ENCODE results near the gene HAUS1. TPM values are rescaled to one million over a fixed set of nuclear protein-coding genes. Genes with fewer than 3 reads are reported as not detected.
"Not testable (repeated sequence)": the region's sequence is repeated elsewhere in the genome, so short reads cannot be mapped to it uniquely, and the experiment has no call there.

The HAUS1 gene
- total RNA-seq, 1 experiment from 2014 or later, result 97.4 TPM

GRCh38 chr18:46071653-46072375 is 32.4 kb upstream of the HAUS1 start, which contains the start of gene PSTPIP2:
Gene PSTPIP2 (minus strand): TSS chr18:46072260. CDS start chr18:46072188, 72 bp downstream.
- H3K4me3 ChIP-seq, result peak within 1 kb of the TSS; percentile 66
- H3K4me1 ChIP-seq (replicated peaks), result peaks cover 15% of the 10 kb centered on the region
- peaks cover 4% of the 10 kb centered on the region; the same call in 1 of the 2 replicates for H3K36me3 ChIP-seq
- DNase-seq (ENCODE audit: low read depth in 1 of 2, low spot score in 2 of 2), result peak; percentile 45 to 71
- no peaks in the 10 kb centered on the region for H3K9me3 ChIP-seq (replicated peaks)
- no peaks in the 10 kb centered on the region for H3K27me3 ChIP-seq (replicated peaks)
- H3K27ac ChIP-seq, result no peak within 1 kb of the TSS

- no peak for DNase-seq (ENCODE audit: low read depth in 1 of 2, low spot score in 2 of 2)
- peak overlapping the region; percentile 66 for H3K4me3 ChIP-seq
- H3K27ac ChIP-seq, result no peak overlapping the region
- H3K4me1 ChIP-seq (replicated peaks), result peaks cover 15% of the 10 kb centered on the region
- no peaks in the 10 kb centered on the region for H3K27me3 ChIP-seq (replicated peaks)
- no peaks in the 10 kb centered on the region for H3K9me3 ChIP-seq (replicated peaks)
- H3K36me3 ChIP-seq, result peaks cover 9% of the 10 kb centered on the region
Measured at GRCh38 chr18:46072376-46072867, 31.8 kb upstream of the HAUS1 start.

DNA sequence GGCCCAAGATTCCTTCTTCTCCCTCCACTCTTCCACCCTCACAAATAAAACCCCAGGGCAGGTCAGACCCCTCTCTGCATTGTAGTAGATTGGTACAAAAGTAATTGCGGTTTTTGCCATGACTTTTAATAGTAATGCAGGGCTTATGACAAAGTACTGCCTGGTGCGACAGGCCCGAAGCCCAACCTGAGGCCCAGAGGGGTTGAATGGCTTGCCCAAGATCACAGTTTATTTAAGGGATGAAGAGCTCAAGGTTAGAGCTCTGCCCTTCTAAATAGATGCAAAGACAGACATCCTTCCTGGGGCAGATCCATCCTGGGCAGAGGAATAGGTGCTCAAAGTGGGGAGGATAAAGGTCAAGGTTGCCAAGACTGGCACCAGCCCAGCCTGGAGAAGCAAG is 31.2 kb upstream of the HAUS1 start:
- Histone ChIP-seq H3K36me3 (peaks cover 14% of the 10 kb centered on the region), H3K27me3 (replicated peaks) (no peaks in the 10 kb centered on the region), H3K4me3 (no peak overlapping the region), H3K9me3 (replicated peaks) (no peaks in the 10 kb centered on the region), H3K4me1 (replicated peaks) (peaks cover 15% of the 10 kb centered on the region), H3K27ac (no peak overlapping the region)
- no peak for DNase-seq (ENCODE audit: low read depth in 1 of 2, low spot score in 2 of 2)

DNA sequence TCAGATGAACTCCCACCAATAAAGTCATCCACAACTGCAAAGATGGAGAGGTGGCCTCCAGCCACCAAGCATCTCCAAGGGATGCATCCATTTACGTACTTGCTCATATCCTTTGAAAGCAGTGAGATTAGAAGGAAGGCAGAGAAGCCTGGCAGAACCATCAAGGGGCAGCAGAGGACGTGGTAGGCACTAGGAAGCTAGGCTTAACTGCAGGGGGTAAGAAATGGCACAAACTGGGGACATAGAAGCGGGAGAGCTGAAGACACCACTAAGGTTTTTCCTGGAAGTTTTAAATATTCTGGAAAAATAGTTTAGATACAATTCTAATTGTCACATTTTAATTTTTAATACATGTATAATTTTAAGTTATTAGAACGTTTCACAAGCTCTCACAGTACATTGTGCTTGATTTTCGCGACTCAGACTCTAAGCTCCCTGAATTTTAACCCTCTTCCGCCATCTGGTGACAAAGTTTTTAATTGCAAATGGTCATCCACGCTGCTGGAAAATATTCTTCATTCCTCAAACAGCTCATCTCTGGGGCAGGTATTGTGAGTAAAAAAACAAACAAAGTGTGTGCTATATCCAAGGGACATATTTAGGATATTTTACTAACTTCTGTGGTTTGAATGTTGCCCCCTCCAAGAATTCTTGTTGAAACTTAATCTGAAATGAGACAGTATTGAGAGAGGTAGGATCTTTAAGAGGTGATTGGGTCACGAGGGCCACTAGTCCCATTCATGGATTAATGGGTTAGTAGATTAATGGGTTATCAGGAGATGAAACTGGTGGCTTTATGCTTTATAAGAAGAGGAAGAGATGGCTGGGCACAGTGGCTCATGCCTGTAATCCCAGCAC is 30.5 kb upstream of the HAUS1 start:
- Histone ChIP-seq H3K4me1 (replicated peaks) (peaks cover 15% of the 10 kb centered on the region), H3K4me3 (no peak overlapping the region), H3K27ac (no peak overlapping the region), H3K27me3 (replicated peaks) (no peaks in the 10 kb centered on the region), H3K9me3 (replicated peaks) (no peaks in the 10 kb centered on the region), H3K36me3 (peaks cover 22% of the 10 kb centered on the region)
- DNase-seq (ENCODE audit: low read depth in 1 of 2, low spot score in 2 of 2), result peak in 1 of 2 experiments; percentile 67

DNA sequence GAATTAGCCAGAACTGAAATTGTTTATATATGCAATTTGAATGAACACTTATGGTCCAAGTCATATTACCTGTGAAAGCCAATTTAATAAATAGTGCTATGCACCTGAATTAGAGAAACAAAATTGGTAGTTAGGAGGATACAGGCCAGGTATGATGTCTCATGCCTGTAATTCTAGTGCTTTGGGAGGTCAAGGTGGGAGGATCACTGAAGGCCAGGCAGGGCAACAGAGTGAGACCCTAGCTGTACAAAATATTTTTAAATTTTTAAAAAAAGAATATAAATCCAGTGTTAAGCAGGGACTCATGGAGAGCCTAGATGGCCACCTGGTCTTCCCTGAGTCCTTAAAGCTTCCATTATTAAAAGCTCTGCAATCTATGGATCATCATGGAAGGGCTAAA is 24.8 kb upstream of the HAUS1 start:
- no peak for DNase-seq (ENCODE audit: low read depth in 1 of 2, low spot score in 2 of 2)
- Histone ChIP-seq H3K36me3 (peaks cover 68% of the 10 kb centered on the region), H3K27ac (no peak overlapping the region), H3K27me3 (replicated peaks) (no peaks in the 10 kb centered on the region), H3K9me3 (replicated peaks) (no peaks in the 10 kb centered on the region), H3K4me1 (replicated peaks) (no peaks in the 10 kb centered on the region), H3K4me3 (no peak overlapping the region)

DNA sequence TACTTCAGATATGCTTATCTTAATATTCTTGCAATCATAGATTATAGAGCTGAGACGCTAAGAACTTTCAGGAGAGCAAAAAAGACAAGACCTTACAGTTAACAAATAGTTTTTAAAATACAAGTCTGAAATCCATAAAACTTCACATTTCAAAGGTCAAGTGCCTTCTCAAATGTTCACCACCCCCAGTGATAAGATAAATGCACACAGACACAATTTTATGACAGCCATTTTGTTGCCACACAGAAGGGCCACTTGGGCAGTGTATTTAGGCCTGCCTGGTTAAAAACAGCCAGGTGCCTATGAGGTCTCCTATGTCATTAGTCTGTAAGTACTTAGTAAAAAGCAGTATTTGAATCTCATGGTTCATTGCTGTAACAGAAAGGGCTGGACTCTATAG is 24.0 kb upstream of the HAUS1 start:
- DNase-seq (ENCODE audit: low read depth in 1 of 2, low spot score in 2 of 2), result no peak
- H3K27me3 ChIP-seq (replicated peaks), result no peaks in the 10 kb centered on the region
- H3K9me3 ChIP-seq (replicated peaks), result no peaks in the 10 kb centered on the region
- H3K4me3 ChIP-seq, result no peak overlapping the region
- no peak overlapping the region for H3K27ac ChIP-seq
- peaks cover 76% of the 10 kb centered on the region for H3K36me3 ChIP-seq
- H3K4me1 ChIP-seq (replicated peaks), result no peaks in the 10 kb centered on the region

DNA sequence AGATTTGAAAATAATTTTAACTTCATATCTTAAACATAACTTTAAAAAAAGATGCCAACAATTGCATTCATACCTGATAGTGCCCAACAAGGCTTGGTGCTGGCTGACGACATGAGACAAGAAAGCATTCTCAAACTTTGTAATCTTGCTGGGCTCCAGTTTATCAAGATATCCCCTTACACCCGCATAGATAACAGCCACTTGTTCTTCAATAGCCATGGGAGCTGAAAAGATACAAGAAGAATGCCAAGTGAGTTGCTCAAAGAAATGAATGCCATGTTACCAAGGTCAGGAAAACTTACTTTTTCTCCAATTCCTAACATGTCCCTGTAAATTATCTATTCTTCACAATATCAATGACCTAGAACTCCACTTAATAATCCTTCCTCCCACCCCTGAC is 19.8 kb upstream of the HAUS1 start:
- no peaks in the 10 kb centered on the region for H3K27me3 ChIP-seq (replicated peaks)
- no peak for DNase-seq (ENCODE audit: low read depth in 1 of 2, low spot score in 2 of 2)
- no peaks in the 10 kb centered on the region for H3K4me1 ChIP-seq (replicated peaks)
- H3K9me3 ChIP-seq (replicated peaks), result no peaks in the 10 kb centered on the region
- no peak overlapping the region for H3K4me3 ChIP-seq
- peaks cover 95% of the 10 kb centered on the region for H3K36me3 ChIP-seq
- H3K27ac ChIP-seq, result no peak overlapping the region

GRCh38 chr18:46088501-46088900 is 15.7 kb upstream of the HAUS1 start:
- DNase-seq (ENCODE audit: low read depth in 1 of 2, low spot score in 2 of 2), result not testable (repeated sequence)
- peaks cover 97% of the 10 kb centered on the region for H3K36me3 ChIP-seq

GRCh38 chr18:46095532-46095931 is 8.7 kb upstream of the HAUS1 start:
- Histone ChIP-seq H3K36me3 (peaks cover 71% of the 10 kb centered on the region), H3K9me3 (replicated peaks) (0 out of 2 replicates have a peak, but pooled peaks cover 2% of the 10 kb centered on the region), H3K27ac (no peak overlapping the region), H3K4me1 (replicated peaks) (peaks cover 17% of the 10 kb centered on the region), H3K4me3 (no peak overlapping the region), H3K27me3 (replicated peaks) (no peaks in the 10 kb centered on the region)
- no peak for DNase-seq (ENCODE audit: low read depth in 1 of 2, low spot score in 2 of 2)

More at GRCh38 chr18:46088501-46088900, 15.7 kb upstream of the HAUS1 start:
- H3K4me1 ChIP-seq (replicated peaks); H3K9me3 ChIP-seq (replicated peaks); H3K4me3 ChIP-seq; H3K27me3 ChIP-seq (replicated peaks); H3K27ac ChIP-seq: not testable (repeated sequence)

- Histone ChIP-seq H3K27ac (no peak overlapping the region), H3K36me3 (peaks cover 58% of the 10 kb centered on the region), H3K4me3 (peak overlapping the region; percentile 96), H3K4me1 (replicated peaks) (peaks cover 24% of the 10 kb centered on the region), H3K27me3 (replicated peaks) (no peaks in the 10 kb centered on the region), H3K9me3 (replicated peaks) (0 out of 2 replicates have a peak, but pooled peaks cover 2% of the 10 kb centered on the region)
- no peak for DNase-seq (ENCODE audit: low read depth in 1 of 2, low spot score in 2 of 2)
Measured at GRCh38 chr18:46096651-46097300, 7.4 kb upstream of the HAUS1 start.

DNA sequence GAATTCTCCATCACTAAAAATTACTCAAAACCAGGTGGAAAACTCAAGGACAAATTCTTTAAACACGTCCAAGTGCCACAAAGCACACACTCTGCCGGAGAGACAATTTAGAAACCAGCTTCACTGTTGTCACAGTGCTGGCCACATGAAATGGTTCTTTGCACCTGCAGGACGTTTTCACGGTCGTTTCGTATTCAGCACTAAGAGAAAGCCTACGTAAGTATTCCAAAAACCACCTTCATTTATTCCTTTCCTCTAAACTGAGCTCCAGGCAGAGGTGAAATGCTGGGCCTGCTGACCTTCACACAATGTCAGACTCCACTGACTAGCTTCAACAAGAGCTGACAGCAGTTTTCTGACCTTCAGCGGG is 6.8 kb upstream of the HAUS1 start:
- H3K27me3 ChIP-seq (replicated peaks), result no peaks in the 10 kb centered on the region
- peak overlapping the region; percentile 62; the same call in 1 of the 2 replicates for H3K27ac ChIP-seq
- peak overlapping the region; percentile 96 for H3K4me3 ChIP-seq
- 0 out of 2 replicates have a peak, but pooled peaks cover 2% of the 10 kb centered on the region for H3K9me3 ChIP-seq (replicated peaks)
- peaks cover 24% of the 10 kb centered on the region for H3K4me1 ChIP-seq (replicated peaks)
- H3K36me3 ChIP-seq, result peaks cover 53% of the 10 kb centered on the region
- no peak for DNase-seq (ENCODE audit: low read depth in 1 of 2, low spot score in 2 of 2)

GRCh38 chr18:46097801-46098615 is 6.2 kb upstream of the HAUS1 start, which contains the start of gene ATP5F1A:
Gene ATP5F1A (minus strand): TSS chr18:46098296. CDS start chr18:46098231, 65 bp downstream.
- H3K4me3 ChIP-seq, result peak within 1 kb of the TSS; percentile 96
- H3K9me3 ChIP-seq (replicated peaks), result 0 out of 2 replicates have a peak, but pooled peaks cover 2% of the 10 kb centered on the region
- peak within 1 kb of the TSS; percentile 62 for H3K27ac ChIP-seq
- H3K36me3 ChIP-seq, result peaks cover 47% of the 10 kb centered on the region
- H3K4me1 ChIP-seq (replicated peaks), result peaks cover 24% of the 10 kb centered on the region
- no peaks in the 10 kb centered on the region for H3K27me3 ChIP-seq (replicated peaks)
- peak; percentile 86 to 92 for DNase-seq (ENCODE audit: low read depth in 1 of 2, low spot score in 2 of 2)

DNA sequence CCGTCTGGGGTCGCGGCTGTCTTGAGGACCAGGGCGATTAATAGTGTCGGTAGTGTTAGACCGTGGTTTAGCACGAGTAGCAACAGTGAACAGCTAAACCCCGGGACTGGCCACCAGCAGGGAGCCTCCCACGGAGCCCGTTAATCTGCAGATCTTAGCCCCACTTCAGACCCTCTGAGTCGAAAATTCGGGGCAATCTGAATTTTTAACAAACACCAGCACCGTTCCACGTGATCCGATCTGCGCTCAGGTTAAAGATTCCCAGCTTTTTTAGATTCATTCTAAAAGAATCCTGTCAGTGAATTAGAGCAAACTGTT is 5.6 kb upstream of the HAUS1 start:
- Histone ChIP-seq H3K9me3 (replicated peaks) (0 out of 2 replicates have a peak, but pooled peaks cover 2% of the 10 kb centered on the region), H3K4me1 (replicated peaks) (peaks cover 24% of the 10 kb centered on the region), H3K4me3 (peak overlapping the region; percentile 96), H3K27ac (peak overlapping the region; percentile 62), H3K36me3 (peaks cover 42% of the 10 kb centered on the region), H3K27me3 (replicated peaks) (no peaks in the 10 kb centered on the region)
- no peak for DNase-seq (ENCODE audit: low read depth in 1 of 2, low spot score in 2 of 2)
